ENCODE results near the gene VAV2.

Gene VAV2

GRCh38 chr9:133933426-133934026 lies 58.6 kb downstream of the VAV2 start:
- no peak overlapping the region for H3K4me3 ChIP-seq (ENCODE audit: low read depth, low read length)
- TF ChIP-seq, protein P1, sequence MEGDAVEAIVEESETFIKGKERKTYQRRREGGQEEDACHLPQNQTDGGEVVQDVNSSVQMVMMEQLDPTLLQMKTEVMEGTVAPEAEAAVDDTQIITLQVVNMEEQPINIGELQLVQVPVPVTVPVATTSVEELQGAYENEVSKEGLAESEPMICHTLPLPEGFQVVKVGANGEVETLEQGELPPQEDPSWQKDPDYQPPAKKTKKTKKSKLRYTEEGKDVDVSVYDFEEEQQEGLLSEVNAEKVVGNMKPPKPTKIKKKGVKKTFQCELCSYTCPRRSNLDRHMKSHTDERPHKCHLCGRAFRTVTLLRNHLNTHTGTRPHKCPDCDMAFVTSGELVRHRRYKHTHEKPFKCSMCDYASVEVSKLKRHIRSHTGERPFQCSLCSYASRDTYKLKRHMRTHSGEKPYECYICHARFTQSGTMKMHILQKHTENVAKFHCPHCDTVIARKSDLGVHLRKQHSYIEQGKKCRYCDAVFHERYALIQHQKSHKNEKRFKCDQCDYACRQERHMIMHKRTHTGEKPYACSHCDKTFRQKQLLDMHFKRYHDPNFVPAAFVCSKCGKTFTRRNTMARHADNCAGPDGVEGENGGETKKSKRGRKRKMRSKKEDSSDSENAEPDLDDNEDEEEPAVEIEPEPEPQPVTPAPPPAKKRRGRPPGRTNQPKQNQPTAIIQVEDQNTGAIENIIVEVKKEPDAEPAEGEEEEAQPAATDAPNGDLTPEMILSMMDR (IDR thresholded peaks at IDR 0.05; ENCODE audit: low read depth, low read length), result no peak

DNA sequence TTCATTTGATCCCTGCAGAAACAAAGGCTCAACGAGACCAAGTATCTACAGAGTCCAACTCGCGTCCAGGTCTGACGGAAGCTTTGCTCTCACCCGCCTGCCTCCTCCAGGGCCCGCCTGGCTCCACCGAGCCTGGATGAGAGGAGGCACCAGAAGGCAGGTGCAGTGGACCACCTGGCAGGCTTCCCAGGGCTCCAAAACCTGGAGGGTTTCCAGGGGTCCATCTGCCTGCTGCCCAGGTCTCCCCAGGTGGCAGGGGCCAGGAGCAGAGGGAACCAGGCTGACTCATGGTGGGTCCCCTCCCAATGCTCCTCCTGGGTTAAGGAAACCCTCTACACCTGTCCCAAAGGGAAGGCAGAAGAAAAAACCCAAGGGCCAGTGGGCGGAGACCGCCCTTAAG lies 59.5 kb downstream of the VAV2 start:
- no peak overlapping the region for H3K4me3 ChIP-seq (ENCODE audit: low read depth, low read length)
- TF ChIP-seq, protein P1 (IDR thresholded peaks at IDR 0.05; ENCODE audit: low read depth, low read length), result no peak

DNA sequence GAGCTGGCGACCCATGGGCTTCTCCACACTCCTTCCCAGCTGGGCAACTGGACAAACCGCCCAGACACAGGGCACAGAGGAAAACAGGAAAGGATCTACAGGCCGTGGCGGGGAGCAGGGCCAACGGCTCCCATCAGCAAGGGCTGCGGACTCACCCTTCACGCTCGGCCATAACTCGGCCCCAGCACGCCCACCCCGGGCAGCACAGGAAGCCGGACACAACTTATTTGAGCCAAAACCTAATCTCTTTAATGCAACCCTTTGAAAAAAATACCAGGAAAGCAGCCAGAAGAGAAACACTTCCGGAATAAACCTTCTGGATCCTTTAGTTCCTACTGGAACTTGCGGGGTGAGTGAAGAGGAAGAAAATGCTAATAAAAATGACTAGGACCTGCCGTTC lies 59.9 kb downstream of the VAV2 start:
- TF ChIP-seq, protein P1 (IDR thresholded peaks at IDR 0.05; ENCODE audit: low read depth, low read length), result no peak
- no peak overlapping the region for H3K4me3 ChIP-seq (ENCODE audit: low read depth, low read length)

DNA sequence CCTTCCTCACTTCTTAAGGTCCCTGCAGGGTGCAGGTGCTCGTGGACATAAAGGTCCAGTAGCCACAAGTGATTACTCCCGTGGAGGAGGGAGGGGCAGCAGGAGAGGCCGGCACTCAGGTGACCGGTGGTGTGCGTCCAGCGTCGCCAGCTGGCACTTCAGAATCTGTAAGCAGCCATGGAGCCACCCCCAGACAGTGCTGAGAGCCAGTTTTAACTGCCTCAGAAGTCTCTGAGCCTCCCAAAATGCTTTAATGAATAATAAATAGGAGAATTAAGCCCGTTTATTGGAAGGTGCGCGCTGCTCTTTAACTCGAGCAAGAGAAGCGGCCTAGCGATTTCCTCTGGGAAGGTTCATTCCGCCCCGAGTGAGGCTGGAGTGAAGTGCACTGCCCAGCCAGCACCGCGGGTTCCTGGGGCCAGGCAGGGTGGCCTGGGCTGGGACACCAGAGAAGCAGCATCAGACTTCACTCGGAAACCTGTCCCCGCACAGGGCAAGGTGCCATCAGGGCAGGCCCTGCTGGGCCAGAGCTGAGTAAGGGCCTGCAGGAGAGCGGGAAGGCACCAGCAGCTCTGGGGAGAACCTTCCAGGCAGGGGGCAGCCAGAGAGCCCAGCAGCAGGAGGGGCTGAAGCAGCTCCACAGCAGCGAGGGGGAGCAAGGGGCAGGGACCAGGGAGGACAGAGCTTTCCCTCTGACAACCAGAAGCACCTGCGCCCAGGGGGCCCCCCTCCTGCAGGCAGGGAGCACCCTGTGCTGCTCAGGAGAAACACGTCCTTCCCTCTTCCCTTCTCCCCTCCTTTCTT lies 61.2 kb downstream of the VAV2 start:
- TF ChIP-seq, protein P1 (IDR thresholded peaks at IDR 0.05; ENCODE audit: low read depth, low read length), result no peak
- no peak overlapping the region for H3K4me3 ChIP-seq (ENCODE audit: low read depth, low read length)

DNA sequence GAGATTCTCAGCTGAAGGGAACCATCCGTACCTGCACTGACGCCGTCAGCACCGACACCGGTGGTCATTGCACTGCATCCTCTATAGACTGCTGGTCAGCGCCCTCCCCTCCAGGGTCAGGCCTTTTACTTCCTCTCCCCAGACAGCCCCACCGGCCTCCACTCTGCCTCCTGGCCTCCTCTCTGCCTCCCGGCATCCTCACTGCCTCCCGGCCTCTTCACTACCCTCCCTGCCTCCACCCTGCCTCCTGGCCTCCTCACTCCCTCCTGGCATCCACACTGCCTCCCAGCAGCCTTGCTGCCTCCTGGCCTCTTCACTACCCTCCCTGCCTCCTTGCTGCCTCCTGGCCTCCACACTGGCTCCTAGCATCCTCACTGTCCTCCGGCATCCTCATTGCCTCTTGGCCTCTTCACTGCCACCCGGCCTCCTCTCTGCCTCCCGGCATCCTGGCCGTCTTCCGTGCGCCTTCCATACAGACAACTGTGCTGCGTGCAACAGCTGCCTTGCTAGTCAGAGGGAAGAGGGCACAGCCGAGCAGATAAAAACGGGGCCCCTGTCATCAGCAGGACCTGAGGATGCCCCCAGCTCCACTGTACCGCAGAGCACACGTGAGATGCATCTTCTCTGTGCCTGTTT lies 62.0 kb downstream of the VAV2 start:
- H3K4me3 ChIP-seq (ENCODE audit: low read depth, low read length), result no peak overlapping the region
- TF ChIP-seq, protein P1 (IDR thresholded peaks at IDR 0.05; ENCODE audit: low read depth, low read length), result no peak

DNA sequence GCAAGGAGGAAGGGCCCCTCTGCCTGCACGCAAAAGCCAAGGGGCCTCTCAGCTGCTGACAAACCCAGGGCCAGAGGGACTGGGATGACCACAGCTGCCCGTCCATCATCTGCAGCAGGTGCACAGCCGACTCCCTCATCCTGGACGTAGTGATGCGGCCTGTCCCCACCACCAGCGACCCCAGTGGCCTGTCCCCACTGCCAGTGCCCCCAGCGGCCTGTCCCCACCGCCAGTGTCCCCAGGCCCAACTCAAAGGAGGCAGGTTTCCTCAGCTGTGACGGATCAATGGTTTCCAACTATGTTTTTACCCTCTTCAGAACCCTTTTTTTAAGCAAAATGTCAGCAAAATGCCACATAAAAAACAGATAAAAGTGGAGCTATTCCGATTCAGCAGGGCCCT lies 62.5 kb downstream of the VAV2 start:
- TF ChIP-seq, protein P1 (IDR thresholded peaks at IDR 0.05; ENCODE audit: low read depth, low read length), result no peak
- no peak overlapping the region for H3K4me3 ChIP-seq (ENCODE audit: low read depth, low read length)

DNA sequence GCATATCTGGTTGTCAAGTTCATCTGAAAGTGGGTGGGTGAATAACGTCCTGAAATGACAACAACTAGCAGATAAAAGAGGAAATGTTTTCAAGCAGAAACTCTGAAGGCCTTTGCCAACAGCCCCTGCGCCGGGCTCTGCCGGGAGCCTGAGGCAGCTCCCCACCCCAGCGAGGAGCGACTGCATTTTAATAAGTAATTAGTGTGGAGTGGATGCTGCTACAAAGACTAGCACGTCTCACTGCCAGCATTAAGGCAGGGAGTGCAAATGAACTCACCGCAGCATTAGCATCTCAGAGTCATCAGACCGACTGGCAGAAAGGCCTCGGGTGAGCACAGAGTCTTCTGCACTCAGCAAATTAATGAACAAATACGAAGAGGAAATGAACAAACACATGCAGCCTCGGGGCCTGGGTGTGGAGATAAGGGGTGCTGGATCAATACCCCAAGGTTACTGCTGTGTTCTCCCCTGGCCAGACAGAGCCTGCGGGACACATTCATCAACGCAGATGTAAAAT lies 63.8 kb downstream of the VAV2 start:
- TF ChIP-seq, protein P1 (IDR thresholded peaks at IDR 0.05; ENCODE audit: low read depth, low read length), result no peak

More for the DNA sequence above, 63.8 kb downstream of the VAV2 start:
- no peak overlapping the region for H3K4me3 ChIP-seq (ENCODE audit: low read depth, low read length)
